GM12878 (cell line): ENCODE results near the gene SUFU. TPM values are rescaled to one million over a fixed set of nuclear protein-coding genes. Genes with fewer than 3 reads are reported as not detected.

ENCODE experiments used
- ATAC-seq: fragments of 200-7000 bp; cut with Tn5 transposase; 3 replicates; pipeline ENCODE4 v1.9.1; 2020; ENCODE audit warnings: mild to moderate bottlenecking, moderate library complexity
- BruUV-seq: library from RNA; stranded (reverse); fragments of 400-500 nt; replicated peaks from 2 replicates; lab custom pipeline; 2021; lab: Mats Ljungman, UMichigan
- CTCF ChIA-PET: fragments of 300-600 bp; sonication (Branson Sonifier 250); formaldehyde crosslinking; extraction: SDS; loops from one replicate; lab custom pipeline; 2021; ENCODE audit warnings: inconsistent platforms; lab: Yijun Ruan, JAX
- POLR2A ChIA-PET: fragments of 350-600 bp; formaldehyde crosslinking; extraction: SDS; loops from one replicate; lab custom pipeline; 2021; ENCODE audit warnings: inconsistent platforms; lab: Charles Lee
- RAD21 ChIA-PET: fragments of 300-600 bp; sonication (Branson Sonifier 250); formaldehyde crosslinking; loops from one replicate; lab custom pipeline; 2023; ENCODE audit warnings: antibody characterized with exemption; ENCODE audit not compliant: unreplicated experiment; lab: Charles Lee
- SMC1A ChIA-PET: fragments of 300-600 bp; sonication (Branson Sonifier 250); formaldehyde crosslinking; loops from one replicate; lab custom pipeline; 2023; ENCODE audit not compliant: unreplicated experiment, uncharacterized antibody; lab: Charles Lee
- DNase-seq: peaks from one replicate; pipeline ENCODE4 v3.0.0-alpha.2; 2011; ENCODE audit warnings: low read depth, low spot score
- FAIRE-seq: peaks from 3 replicates; lab custom pipeline; 2011; peaks lifted over from hg19 to GRCh38; lab: Jason Lieb, UNC
- H2AFZ ChIP-seq: 2 replicates; pipeline ENCODE4 v1.6.0; 2011; ENCODE audit warnings: low read depth, low read length, control low read depth; ENCODE audit not compliant: control insufficient read depth
- H3K27ac ChIP-seq: 2 replicates; pipeline ENCODE4 v1.5.1; 2011; ENCODE audit warnings: control low read depth; ENCODE audit not compliant: control insufficient read depth, insufficient read depth
- H3K27me3 ChIP-seq, 2 experiments: replicated peaks in 1 of 2; 2 replicates each; pipeline versions ENCODE4 v1.6.0 to v1.6.1; 2011; ENCODE audit warnings: low read length in 1 of 2; ENCODE audit not compliant: control insufficient read depth in 2 of 2, insufficient read depth in 2 of 2
- H3K36me3 ChIP-seq, 2 experiments: 2 replicates each; pipeline ENCODE4 v1.5.1; 2011; ENCODE audit warnings: low read length in 1 of 2; ENCODE audit not compliant: control insufficient read depth in 2 of 2, insufficient read depth in 2 of 2
- H3K4me1 ChIP-seq: 2 replicates; pipeline ENCODE4 v1.6.1; 2011; ENCODE audit warnings: mild to moderate bottlenecking, low read length, moderate library complexity, mixed read lengths; ENCODE audit not compliant: control insufficient read depth, insufficient read depth
- H3K4me2 ChIP-seq: 2 replicates; pipeline ENCODE4 v1.6.0; 2011; ENCODE audit warnings: control low read depth; ENCODE audit not compliant: control insufficient read depth, insufficient read depth
- H3K4me3 ChIP-seq: fragments of 200-600 bp; sonication (generic); 2 replicates; pipeline ENCODE4 v1.5.1; 2016
- H3K79me2 ChIP-seq: 2 replicates; pipeline ENCODE4 v1.6.0; 2011; ENCODE audit warnings: low read length; ENCODE audit not compliant: control insufficient read depth, insufficient read depth
- H3K9ac ChIP-seq: 2 replicates; pipeline ENCODE4 v1.8.0; 2011; ENCODE audit warnings: low read length, control low read depth, mixed read lengths; ENCODE audit not compliant: control insufficient read depth, insufficient read depth
- H3K9me3 ChIP-seq: replicated peaks from 3 replicates; pipeline ENCODE4 v1.5.1; 2011; ENCODE audit warnings: mild to moderate bottlenecking, low read length; ENCODE audit not compliant: control insufficient read depth, insufficient read depth
- H4K20me1 ChIP-seq: 2 replicates; pipeline ENCODE4 v1.6.0; 2011; ENCODE audit not compliant: control insufficient read depth, insufficient read depth
- CBFB ChIP-seq: IDR thresholded peaks from 2 replicates; pipeline ENCODE4 v1.6.1; 2016; ENCODE audit warnings: antibody characterized with exemption, low read depth
- GATAD2B ChIP-seq: fragments of 450-650 bp; conservative IDR thresholded peaks from 2 replicates; pipeline ENCODE4 v1.6.1; 2017; ENCODE audit warnings: low read depth, mild to moderate bottlenecking, moderate library complexity
- HDGF ChIP-seq: fragments of 450-650 bp; IDR thresholded peaks from 2 replicates; pipeline ENCODE4 v1.6.1; 2016; ENCODE audit warnings: antibody characterized with exemption
- LARP7 ChIP-seq: fragments of 450-650 bp; IDR thresholded peaks from 2 replicates; pipeline ENCODE4 v1.6.1; 2017; ENCODE audit warnings: mild to moderate bottlenecking
- NFYA ChIP-seq: IDR thresholded peaks from 2 replicates; pipeline ENCODE4 v1.6.1; 2011; ENCODE audit warnings: low read depth, mild to moderate bottlenecking, low read length, improper control_type of control experiment, borderline replicate concordance
- RBBP5 ChIP-seq: fragments of 200-600 bp; sonication (generic); conservative IDR thresholded peaks from 2 replicates; pipeline ENCODE4 v1.6.1; 2016
- RFX5 ChIP-seq: IDR thresholded peaks from 2 replicates; pipeline ENCODE4 v1.6.1; 2011; ENCODE audit warnings: low read depth, low read length, improper control_type of control experiment
- RUNX3 ChIP-seq: IDR thresholded peaks from 2 replicates; pipeline ENCODE4 v1.6.1; 2012; ENCODE audit warnings: low read length, inconsistent platforms
- SIX5 ChIP-seq: IDR thresholded peaks from 2 replicates; pipeline ENCODE4 v1.6.1; 2011; ENCODE audit warnings: mild to moderate bottlenecking, low read depth, low read length, moderate library complexity; ENCODE audit not compliant: severe bottlenecking
- STAT3 ChIP-seq: IDR thresholded peaks from 2 replicates; pipeline ENCODE4 v1.6.1; 2011; ENCODE audit warnings: low read depth, low read length, improper control_type of control experiment
- WGBS: methylation state at CpG from one replicate; pipeline ENCODE4 v1.1.6; 2016; ENCODE audit warnings: low lambda C conversion rate; ENCODE audit not compliant: insufficient replicate concordance, insufficient coverage; ENCODE audit errors: missing lambda C conversion rate; 5-methylcytosine and 5-hydroxymethylcytosine counted together
- in situ Hi-C: fragments of 300-500 bp; cut with MboI; formaldehyde crosslinking; loops from 9 replicates; pipeline ENCODE4 v1.14.3; 2018; ENCODE audit warnings: mixed read lengths
- intact Hi-C: fragments of 100-400 bp; cut with micrococcal nuclease; formaldehyde crosslinking; loops from one replicate; pipeline ENCODE4 v1.14.2; 2022; ENCODE audit not compliant: unreplicated experiment
- polyA plus RNA-seq, 11 experiments: library from polyadenylated mRNA; depleted of rRNA in 4 of 11; unstranded in 6 of 11; stranded (reverse) in 5 of 11; fragments of >200 nt; fragmentation: Nextera tagmentation in 4 of 11; fragmentation: Illumina TruSeq in 1 of 11; extraction: Ambion mirVana in 4 of 11; extraction: Trizol in 1 of 11; gene quantifications; 1 replicate in 1 of 11; 2 replicates in 10 of 11; pipeline versions ENCODE4 v1.2.1 to v1.2.3, GENCODE V29; 2011 to 2016; ENCODE audit warnings: inconsistent platforms in 2 of 11, missing spikeins in 2 of 11, low read depth in 1 of 11
- total RNA-seq, 4 experiments: library from RNA; depleted of rRNA in 3 of 4; stranded (reverse); fragments of >200 nt in 3 of 4; fragmentation: Illumina TruSeq in 1 of 4; extraction: Trizol in 1 of 4; gene quantifications; 2 replicates each; pipeline versions ENCODE4 v1.2.1 to v1.2.3, GENCODE V29; 2013 to 2021
- TF ChIP-seq, protein P1 (sequence below): fragments of 450-650 bp; conservative IDR thresholded peaks from 2 replicates; pipeline ENCODE4 v1.6.1; 2017; ENCODE audit warnings: mild to moderate bottlenecking, moderate library complexity

SUFU gene
- total and polyA plus RNA-seq, 10 of the 15 experiments (the other 5 are each of a cell fraction or from before 2014, with no cell fraction given) = 0.68 to 7.7 (median 2.4) TPM

DNA sequence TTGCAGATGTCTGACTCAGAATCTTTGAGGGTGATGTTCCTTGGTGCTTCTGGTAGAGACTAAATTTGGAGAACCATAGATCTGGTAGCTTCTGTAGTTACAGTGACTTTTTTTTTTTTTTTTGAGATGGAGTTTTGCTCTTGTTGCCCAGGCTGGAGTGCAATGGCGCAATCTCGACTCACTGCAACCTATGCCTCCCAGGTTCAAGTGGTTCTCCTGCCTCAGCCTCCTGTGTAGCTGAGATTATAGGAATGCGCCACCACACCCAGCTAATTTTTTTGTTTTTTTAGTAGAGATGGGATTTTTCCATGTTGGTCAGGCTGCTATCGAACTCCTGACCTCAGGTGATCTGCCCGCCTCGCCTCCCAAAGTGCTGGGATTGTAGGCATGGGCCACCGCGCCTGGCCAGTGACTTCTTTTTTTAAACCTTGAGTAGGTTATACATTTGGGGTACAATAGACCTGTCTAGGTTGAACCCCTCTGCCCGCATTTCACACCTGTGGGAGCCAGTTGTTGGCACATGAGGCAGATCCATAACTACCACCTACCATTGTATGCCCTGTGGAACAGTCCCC lies 47.0 kb downstream of the SUFU start (continued):
- TF ChIP-seq LARP7 = no peak
- no peak for TF ChIP-seq RUNX3
- TF ChIP-seq RBBP5 = no peak
- TF ChIP-seq GATAD2B = no peak
- TF ChIP-seq CBFB = no peak

DNA sequence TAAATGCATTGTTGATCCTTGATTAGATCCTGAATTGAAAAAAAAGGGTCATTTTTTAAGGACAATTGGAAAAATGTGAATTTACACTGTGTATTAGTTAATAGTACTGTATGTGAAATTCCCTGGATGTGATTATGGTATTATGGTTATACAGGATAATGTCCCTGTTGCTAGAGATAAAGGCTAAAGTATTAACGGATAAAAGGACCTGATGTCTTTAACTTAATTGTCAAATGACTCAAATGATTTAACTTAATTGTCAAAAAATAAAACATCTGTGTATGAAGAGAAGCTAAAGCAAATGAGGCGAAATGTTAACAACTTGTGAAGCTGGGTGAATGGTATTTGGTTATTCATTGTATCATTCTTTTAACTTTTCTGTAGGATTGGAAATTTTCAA lies 48.8 kb downstream of the SUFU start:
- Histone ChIP-seq H3K27me3 (no peaks in the 10 kb centered on the region), H3K79me2 (no peaks in the 10 kb centered on the region), H3K4me1 (0 out of 2 replicates have a peak, but pooled peaks cover 2% of the 10 kb centered on the region), H3K9me3 (no peaks in the 10 kb centered on the region), H3K9ac (no peak overlapping the region), H3K4me3 (no peak overlapping the region), H3K4me2 (no peak overlapping the region), H4K20me1 (no peaks in the 10 kb centered on the region), H2AFZ (no peak overlapping the region), H3K27ac (no peak overlapping the region), H3K36me3 (peaks cover 0 to 2% of the 10 kb centered on the region in 2 experiments; a peak in 2 of 4 replicates)
- SMC1A ChIA-PET = interaction anchor here (1.3 to 1.7 kb wide), 2 partner anchors 12 to 31 kb away, joined by 6 read pairs; no protein-coding TSS in a partner anchor
- CTCF ChIA-PET = interaction anchor here (0.6 to 1.3 kb wide), 5 partner anchors 19 to 320 kb away, joined by 3 to 4 read pairs (median 3); no protein-coding TSS in a partner anchor
- RAD21 ChIA-PET = no interaction called here
- FAIRE-seq (no peak), DNase-seq (no peak), ATAC-seq (no peak)
- POLR2A ChIA-PET = no interaction called here
- intact Hi-C loops = no loop called here
- WGBS = 100% methylated on average over 2 of the region's 2 CpGs
- no TSS peak for BruUV-seq
- in situ Hi-C loops = no loop called here
- TF ChIP-seq SIX5 (no peak), STAT3 (no peak), NFYA (no peak), RFX5 (no peak), HDGF (no peak)
- TF ChIP-seq, protein P1, sequence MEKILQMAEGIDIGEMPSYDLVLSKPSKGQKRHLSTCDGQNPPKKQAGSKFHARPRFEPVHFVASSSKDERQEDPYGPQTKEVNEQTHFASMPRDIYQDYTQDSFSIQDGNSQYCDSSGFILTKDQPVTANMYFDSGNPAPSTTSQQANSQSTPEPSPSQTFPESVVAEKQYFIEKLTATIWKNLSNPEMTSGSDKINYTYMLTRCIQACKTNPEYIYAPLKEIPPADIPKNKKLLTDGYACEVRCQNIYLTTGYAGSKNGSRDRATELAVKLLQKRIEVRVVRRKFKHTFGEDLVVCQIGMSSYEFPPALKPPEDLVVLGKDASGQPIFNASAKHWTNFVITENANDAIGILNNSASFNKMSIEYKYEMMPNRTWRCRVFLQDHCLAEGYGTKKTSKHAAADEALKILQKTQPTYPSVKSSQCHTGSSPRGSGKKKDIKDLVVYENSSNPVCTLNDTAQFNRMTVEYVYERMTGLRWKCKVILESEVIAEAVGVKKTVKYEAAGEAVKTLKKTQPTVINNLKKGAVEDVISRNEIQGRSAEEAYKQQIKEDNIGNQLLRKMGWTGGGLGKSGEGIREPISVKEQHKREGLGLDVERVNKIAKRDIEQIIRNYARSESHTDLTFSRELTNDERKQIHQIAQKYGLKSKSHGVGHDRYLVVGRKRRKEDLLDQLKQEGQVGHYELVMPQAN = no peak
